ENCODE measurements around the gene DPAGT1.

DNA sequence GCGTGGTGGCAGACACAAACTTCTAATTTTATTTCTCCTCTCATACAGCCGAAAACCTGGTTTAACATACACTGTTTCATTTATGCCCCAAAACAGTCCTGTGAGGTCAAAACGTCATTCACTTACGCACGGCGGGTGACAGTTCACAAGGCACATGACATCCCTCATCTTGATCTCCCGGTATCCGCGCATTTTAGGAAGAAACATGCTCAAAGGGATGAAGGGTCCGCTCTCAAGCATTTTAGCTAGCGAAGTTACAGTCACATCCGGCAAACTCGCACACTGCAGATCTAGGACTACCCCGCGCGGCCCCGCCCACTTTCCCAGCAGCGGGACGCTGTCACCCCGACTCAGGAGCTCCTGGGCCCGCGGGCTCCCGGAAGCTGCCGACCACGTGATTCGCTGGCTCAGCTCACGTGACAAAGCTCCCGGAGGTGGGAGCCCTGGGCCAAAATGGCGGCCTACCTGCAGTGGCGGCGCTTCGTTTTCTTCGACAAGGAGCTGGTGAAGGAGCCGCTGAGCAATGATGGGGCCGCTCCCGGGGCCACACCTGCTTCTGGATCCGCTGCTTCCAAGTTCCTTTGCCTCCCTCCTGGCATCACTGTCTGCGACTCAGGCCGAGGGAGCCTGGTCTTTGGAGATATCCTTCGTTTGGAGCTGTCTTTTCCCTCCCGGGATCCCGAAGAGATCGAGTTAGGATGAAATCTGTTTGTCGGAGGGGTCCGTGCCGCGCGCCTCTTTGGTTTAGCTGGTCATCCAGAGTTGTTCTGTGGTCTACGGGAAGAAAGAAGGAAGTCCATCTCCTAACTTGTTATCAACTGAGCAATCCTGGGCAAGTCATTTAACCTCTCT, 34.1 kb downstream of the DPAGT1 start, which contains the start of gene VPS11:
- no peak for TF ChIP-seq EZH2 (IDR thresholded peaks at IDR 0.05; ENCODE audit: low read depth)
- 0 out of 2 replicates have a peak, but pooled peaks have one; percentile 14 for TF ChIP-seq CTCF (conservative IDR thresholded peaks at IDR 0.05)

Data from PC-9 (cell line).